ENCODE measurements around the gene SYCE3.

Gene SYCE3

GRCh38 chr22:50579752-50580151 lies 17.0 kb upstream of the SYCE3 start:
- H3K4me3 ChIP-seq (ENCODE audit: low read length), result no peak overlapping the region

GRCh38 chr22:50578776-50579310 lies 16.1 kb upstream of the SYCE3 start:
- TF ChIP-seq CTCF (conservative IDR thresholded peaks at IDR 0.05; ENCODE audit: low read depth, low read length), result no peak
- DNase-seq (ENCODE audit: low read depth), result no peak
- H3K4me3 ChIP-seq (ENCODE audit: low read length), result no peak overlapping the region

More at GRCh38 chr22:50579752-50580151, 17.0 kb upstream of the SYCE3 start:
- no peak for TF ChIP-seq CTCF (conservative IDR thresholded peaks at IDR 0.05; ENCODE audit: low read depth, low read length)
- DNase-seq (ENCODE audit: low read depth), result no peak

GRCh38 chr22:50577987-50578775 lies 15.5 kb upstream of the SYCE3 start, which contains the start of gene CPT1B:
Gene CPT1B, minus strand, starts transcription at chr22:50578427. Its CDS starts 512 bp downstream, at chr22:50577915.
- TF ChIP-seq CTCF (conservative IDR thresholded peaks at IDR 0.05; ENCODE audit: low read depth, low read length), result peak; percentile 25
- H3K4me3 ChIP-seq (ENCODE audit: low read length), result no peak within 1 kb of the TSS
- no peak for DNase-seq (ENCODE audit: low read depth)

GRCh38 chr22:50577697-50577986 lies 14.9 kb upstream of the SYCE3 start:
- TF ChIP-seq CTCF (conservative IDR thresholded peaks at IDR 0.05; ENCODE audit: low read depth, low read length), result no peak
- DNase-seq (ENCODE audit: low read depth), result no peak
- H3K4me3 ChIP-seq (ENCODE audit: low read length), result no peak overlapping the region

GRCh38 chr22:50576806-50577696 lies 14.3 kb upstream of the SYCE3 start:
- no peak for TF ChIP-seq CTCF (conservative IDR thresholded peaks at IDR 0.05; ENCODE audit: low read depth, low read length)
- DNase-seq (ENCODE audit: low read depth), result no peak
- no peak overlapping the region for H3K4me3 ChIP-seq (ENCODE audit: low read length)

GRCh38 chr22:50576070-50576469 lies 13.4 kb upstream of the SYCE3 start:
- peak; percentile 52 for TF ChIP-seq CTCF (conservative IDR thresholded peaks at IDR 0.05; ENCODE audit: low read depth, low read length)
- H3K4me3 ChIP-seq (ENCODE audit: low read length), result no peak overlapping the region
- no peak for DNase-seq (ENCODE audit: low read depth)
